ENCODE data around the gene PEPD.

Gene PEPD

DNA sequence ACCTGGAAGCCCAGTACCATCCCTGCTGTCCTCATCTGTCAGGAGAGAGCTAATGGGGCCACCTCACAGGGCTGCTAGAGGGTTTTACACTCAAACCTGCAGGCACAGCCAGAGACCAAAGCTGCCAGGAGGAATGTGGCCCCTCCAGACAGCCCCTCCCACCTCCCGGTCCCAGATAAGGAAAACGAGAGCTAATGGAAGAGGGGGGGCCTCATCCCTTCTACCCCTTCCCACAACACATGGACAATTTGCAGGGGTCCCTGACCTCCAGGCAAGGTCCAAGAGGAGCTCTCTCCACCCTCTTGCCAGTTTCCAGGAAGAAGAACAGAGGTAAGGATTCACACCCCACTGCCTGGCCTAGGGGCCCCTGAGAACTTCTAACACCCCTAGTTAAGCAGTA, 1.6 kb upstream of the PEPD start:
- no peak overlapping the region for H3K4me3 ChIP-seq
- intact Hi-C loops (cut with DNase I; ENCODE audit: low total_unique reads) = no loop called here
- H3K27me3 ChIP-seq = peaks cover 0 to 24% of the 10 kb centered on the region in 2 donors
- no peak for TF ChIP-seq CTCF (IDR thresholded peaks at IDR 0.05)
- peaks cover 0 to 19% (median 15%) of the 10 kb centered on the region in 4 donors for H3K4me1 ChIP-seq
- H3K9me3 ChIP-seq = no peaks in the 10 kb centered on the region
- H3K36me3 ChIP-seq = peaks cover 0 to 6% (median 0%) of the 10 kb centered on the region in 3 donors
- no peak overlapping the region for H3K27ac ChIP-seq
- no peak for DNase-seq

DNA sequence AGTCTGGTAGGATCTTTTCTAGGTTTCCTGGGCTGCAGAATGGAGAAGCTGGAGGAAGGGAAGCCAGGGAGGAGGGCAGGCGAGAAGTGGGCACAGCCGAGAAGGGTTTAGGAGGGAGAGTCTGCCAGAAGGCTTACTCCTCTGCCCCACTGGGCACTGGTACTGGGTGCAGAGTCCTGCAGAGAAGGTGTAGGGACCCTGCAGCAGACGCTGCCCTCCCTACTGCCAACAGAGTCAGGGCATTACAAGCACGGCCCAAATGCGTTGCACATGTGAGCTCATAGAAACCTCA, 726 bp upstream of the PEPD start:
- peaks cover 0 to 6% (median 0%) of the 10 kb centered on the region in 3 donors for H3K36me3 ChIP-seq
- intact Hi-C loops (cut with DNase I; ENCODE audit: low total_unique reads) = no loop called here
- DNase-seq = no peak
- peaks cover 0 to 19% (median 15%) of the 10 kb centered on the region in 4 donors for H3K4me1 ChIP-seq
- no peak for TF ChIP-seq CTCF (IDR thresholded peaks at IDR 0.05)
- peak overlapping the region; percentile 74 to 97 for H3K4me3 ChIP-seq
- peaks cover 0 to 15% of the 10 kb centered on the region in 2 donors for H3K27me3 ChIP-seq
- peak overlapping the region; percentile 62 to 77 for H3K27ac ChIP-seq
- no peaks in the 10 kb centered on the region for H3K9me3 ChIP-seq

DNA sequence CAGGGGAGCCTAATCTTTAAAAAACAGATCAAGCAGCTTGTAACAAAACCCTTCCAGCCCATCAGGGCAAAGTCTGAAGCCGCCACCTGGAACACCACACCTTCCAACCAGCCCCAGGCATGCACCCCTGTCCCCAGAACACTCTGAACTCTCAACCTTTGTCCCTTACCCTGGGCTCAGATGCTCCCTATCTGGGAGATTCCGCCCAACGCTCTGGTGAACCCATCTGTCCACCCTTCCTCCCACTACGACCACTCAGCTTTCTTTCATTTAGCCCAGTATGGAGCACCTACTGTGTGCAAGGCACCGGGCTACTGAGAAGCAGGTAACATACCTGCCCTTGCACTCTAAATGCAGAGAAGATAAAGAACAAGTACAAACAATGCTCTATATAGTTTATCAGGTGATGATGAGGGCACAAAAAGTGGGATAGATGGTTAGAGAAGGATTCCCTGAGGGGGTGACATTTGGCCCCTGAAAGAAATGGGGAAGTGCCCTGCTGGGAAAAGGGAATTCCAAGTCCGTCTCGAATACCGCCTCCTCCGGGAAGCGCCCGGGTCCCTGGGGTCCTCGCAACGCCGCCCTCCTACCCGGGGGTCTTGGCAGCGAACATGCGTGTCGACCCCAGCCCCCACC, 629 bp downstream of the PEPD start:
- intact Hi-C loops (cut with DNase I; ENCODE audit: low total_unique reads) = no loop called here
- H3K4me1 ChIP-seq = peaks cover 0 to 19% (median 15%) of the 10 kb centered on the region in 4 donors
- H3K27me3 ChIP-seq = peaks cover 0 to 9% of the 10 kb centered on the region in 2 donors
- H3K27ac ChIP-seq = peak overlapping the region; percentile 62 to 77
- no peaks in the 10 kb centered on the region for H3K9me3 ChIP-seq
- no peak for DNase-seq
- peaks cover 0 to 6% (median 0%) of the 10 kb centered on the region in 3 donors for H3K36me3 ChIP-seq
- H3K4me3 ChIP-seq = peak overlapping the region; percentile 74 to 97
- TF ChIP-seq CTCF (IDR thresholded peaks at IDR 0.05) = no peak

DNA sequence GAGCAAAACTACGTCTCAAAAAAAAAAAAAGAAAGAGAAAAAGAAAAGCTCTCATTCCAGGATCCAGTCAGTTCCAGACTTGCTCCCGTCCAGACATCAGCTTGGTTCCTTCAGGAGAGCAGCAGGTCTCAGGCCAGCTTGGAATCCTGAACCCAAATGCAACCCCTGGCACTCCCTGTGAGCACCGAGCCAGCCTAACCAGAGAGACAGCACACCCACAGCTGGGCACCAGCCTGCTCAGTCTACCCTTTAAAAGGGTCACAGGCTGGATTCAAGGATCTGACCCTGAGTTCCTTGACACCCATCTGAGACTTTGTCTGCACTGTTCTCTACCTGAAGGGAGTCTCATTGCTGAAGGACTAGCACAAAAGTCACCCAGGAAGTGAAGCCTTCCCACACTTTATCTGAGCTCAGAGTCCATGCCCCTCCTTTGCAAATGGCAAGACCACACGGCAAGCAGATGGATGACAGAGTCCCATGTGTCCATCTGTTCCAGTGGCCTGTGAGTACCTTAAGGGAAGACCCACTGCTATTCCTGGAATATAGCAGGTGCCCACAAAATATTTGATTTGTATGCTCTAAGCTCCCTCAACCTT, 1.4 kb downstream of the PEPD start:
- no peak overlapping the region for H3K4me3 ChIP-seq

GRCh38 chr19:33519416-33519815, 2.2 kb downstream of the PEPD start:
- peaks cover 0 to 6% (median 0%) of the 10 kb centered on the region in 3 donors for H3K36me3 ChIP-seq
- no peak overlapping the region for H3K4me3 ChIP-seq
- H3K9me3 ChIP-seq = no peaks in the 10 kb centered on the region
- TF ChIP-seq CTCF (IDR thresholded peaks at IDR 0.05) = no peak
- no peak for DNase-seq
- intact Hi-C loops (cut with DNase I; ENCODE audit: low total_unique reads) = no loop called here
- no peak overlapping the region for H3K27ac ChIP-seq
- H3K27me3 ChIP-seq = no peaks in the 10 kb centered on the region
- peaks cover 0 to 19% (median 15%) of the 10 kb centered on the region in 4 donors for H3K4me1 ChIP-seq

More for the DNA sequence above, 1.4 kb downstream of the PEPD start:
- no peak for TF ChIP-seq CTCF (IDR thresholded peaks at IDR 0.05)
- Histone ChIP-seq H3K4me1 (peaks cover 0 to 19% (median 15%) of the 10 kb centered on the region in 4 donors), H3K9me3 (no peaks in the 10 kb centered on the region), H3K27me3 (peaks cover 0 to 6% of the 10 kb centered on the region in 2 donors), H3K27ac (no peak overlapping the region), H3K36me3 (peaks cover 0 to 6% (median 0%) of the 10 kb centered on the region in 3 donors)
- no peak for DNase-seq
- intact Hi-C loops (cut with DNase I; ENCODE audit: low total_unique reads) = no loop called here
